H1 (cell line): ENCODE results near the gene ACRBP. TPM values are rescaled to one million over a fixed set of nuclear protein-coding genes. Genes with fewer than 3 reads are reported as not detected.

Experiments
- ATF2 ChIP-seq: IDR thresholded peaks from 2 replicates; pipeline ENCODE4 v1.6.1; 2012; ENCODE audit warnings: low read length, inconsistent platforms
- BACH1 ChIP-seq: IDR thresholded peaks from 2 replicates; pipeline ENCODE4 v1.6.1; 2012; ENCODE audit warnings: low read length, improper control_type of control experiment
- CHD1 ChIP-seq: IDR thresholded peaks from 2 replicates; pipeline ENCODE4 v1.6.1; 2012; ENCODE audit warnings: low read depth, low read length, improper control_type of control experiment
- E2F6 ChIP-seq: IDR thresholded peaks from 2 replicates; pipeline ENCODE4 v1.6.1; 2012; ENCODE audit warnings: inconsistent platforms
- EGR1 ChIP-seq: IDR thresholded peaks from 2 replicates; pipeline ENCODE4 v1.6.1; 2011; ENCODE audit warnings: low read depth, low read length, borderline replicate concordance
- EP300 ChIP-seq, 2 experiments: IDR thresholded peaks; 1 replicate in 1 of 2; 2 replicates in 1 of 2; pipeline ENCODE4 v1.6.1; 2011 to 2012; ENCODE audit warnings: low read depth in 2 of 2, low read length in 2 of 2, mild to moderate bottlenecking in 2 of 2, borderline replicate concordance in 1 of 2, inconsistent platforms in 1 of 2, moderate library complexity in 1 of 2
- HDAC2 ChIP-seq, 2 experiments: fragments of 300-600 bp in 1 of 2; sonication (generic) in 1 of 2; IDR thresholded peaks; 2 replicates each; pipeline ENCODE4 v1.6.1; 2011 to 2012; ENCODE audit warnings: low read depth in 2 of 2, low read length in 2 of 2, mild to moderate bottlenecking in 2 of 2, moderate library complexity in 2 of 2, borderline replicate concordance in 1 of 2, inconsistent platforms in 1 of 2
- NRF1 ChIP-seq: IDR thresholded peaks from 2 replicates; pipeline ENCODE4 v1.6.1; 2011; ENCODE audit warnings: mild to moderate bottlenecking, low read depth, low read length, improper control_type of control experiment
- RAD21 ChIP-seq, 2 experiments: IDR thresholded peaks in 1 of 2; conservative IDR thresholded peaks in 1 of 2; 2 replicates each; pipeline ENCODE4 v1.6.1; 2011; ENCODE audit warnings: low read depth in 2 of 2, low read length in 2 of 2, improper control_type of control experiment in 1 of 2, inconsistent platforms in 1 of 2, mild to moderate bottlenecking in 1 of 2, moderate library complexity in 1 of 2
- RBBP5 ChIP-seq: IDR thresholded peaks from 2 replicates; pipeline ENCODE4 v1.7.1; 2012; ENCODE audit warnings: low read depth, mild to moderate bottlenecking, inconsistent platforms, low read length, moderate library complexity, borderline replicate concordance
- RFX5 ChIP-seq: IDR thresholded peaks from 2 replicates; pipeline ENCODE4 v1.6.1; 2011; ENCODE audit warnings: low read depth, low read length, improper control_type of control experiment, borderline replicate concordance
- RNF2 ChIP-seq: fragments of 200-900, 300-1000 bp; sonication (generic); IDR thresholded peaks from 2 replicates; pipeline ENCODE4 v1.7.1; 2016; ENCODE audit warnings: borderline replicate concordance, low read depth, mild to moderate bottlenecking, antibody characterized with exemption, low read length; ENCODE audit not compliant: poor library complexity, severe bottlenecking; ENCODE audit errors: missing control alignments
- RXRA ChIP-seq: IDR thresholded peaks from 2 replicates; pipeline ENCODE4 v1.6.1; 2011; ENCODE audit warnings: low read depth, mild to moderate bottlenecking, low read length, moderate library complexity; ENCODE audit not compliant: insufficient read depth
- SAP30 ChIP-seq: fragments of 300-600 bp; sonication (generic); IDR thresholded peaks from 2 replicates; pipeline ENCODE4 v1.7.1; 2012; ENCODE audit warnings: low read length, moderate library complexity, mild to moderate bottlenecking, inconsistent platforms; ENCODE audit not compliant: insufficient read depth, insufficient replicate concordance
- SIRT6 ChIP-seq: IDR thresholded peaks from one replicate; pipeline ENCODE4 v1.7.1; 2012; ENCODE audit warnings: low read length, inconsistent platforms
- SIX5 ChIP-seq: IDR thresholded peaks from 2 replicates; pipeline ENCODE4 v1.6.1; 2011; ENCODE audit warnings: mild to moderate bottlenecking, low read depth, low read length
- SP4 ChIP-seq: IDR thresholded peaks from 2 replicates; pipeline ENCODE4 v1.6.1; 2012; ENCODE audit warnings: low read length, inconsistent platforms
- SRF ChIP-seq: IDR thresholded peaks from 2 replicates; pipeline ENCODE4 v1.6.1; 2011; ENCODE audit warnings: mild to moderate bottlenecking, low read depth, low read length, moderate library complexity
- TEAD4 ChIP-seq: IDR thresholded peaks from 2 replicates; pipeline ENCODE4 v1.6.1; 2012; ENCODE audit warnings: low read depth, low read length, inconsistent platforms, mixed read lengths
- polyA plus RNA-seq, 7 experiments: library from polyadenylated mRNA; depleted of rRNA in 3 of 7; stranded (reverse) in 5 of 7; unstranded in 2 of 7; fragments of >200 nt in 5 of 7; fragments of 200-250 nt in 2 of 7; gene quantifications; 1 replicate in 5 of 7; 2 replicates in 1 of 7; 4 replicates in 1 of 7; pipeline versions ENCODE4 v1.2.1 to v1.2.3, GENCODE V29; 2011 to 2013; ENCODE audit warnings: missing spikeins in 2 of 7, mixed read lengths in 2 of 7
- total RNA-seq: library from RNA; stranded (reverse); fragmentation: NEBNext Ultra II Directional; extraction: Animal tissue kit (Norgen Biotek cat#: 25700); gene quantifications from 2 replicates; pipeline ENCODE4 v1.2.1, GENCODE V29; 2021

ACRBP gene
- total and polyA plus RNA-seq, 2 of the 8 experiments (the other 6 are each of a cell fraction or from before 2014, with no cell fraction given), result 0.80 to 5.2 TPM

GRCh38 chr12:6662906-6663742 is 15.9 kb upstream of the ACRBP start, which contains the start of gene ING4 (continued):
- TF ChIP-seq RBBP5 (no peak), SIRT6 (peak; percentile 96), SIX5 (peak; percentile 63), EGR1 (peak; percentile 99), RAD21 (IDR thresholded peaks at IDR 0.05 in 1 of 2, conservative IDR thresholded peaks at IDR 0.05 in 1 of 2; ENCODE audit: low read depth in 2 of 2, low read length in 2 of 2) (no peak), SAP30 (no peak), TEAD4 (peak; percentile 68), E2F6 (peak; percentile 97), HDAC2 (IDR thresholded peaks at IDR 0.05; ENCODE audit: borderline replicate concordance in 1 of 2, low read depth in 2 of 2, low read length in 2 of 2) (no peak), RFX5 (no peak; the same call in 1 of the 2 replicates), CHD1 (no peak), RNF2 (no peak), BACH1 (no peak), SP4 (peak; percentile 78; the same call in 1 of the 2 replicates), EP300 (IDR thresholded peaks at IDR 0.05; ENCODE audit: borderline replicate concordance in 1 of 2, low read depth in 2 of 2, low read length in 2 of 2) (no peak), RXRA (no peak), SRF (peak; percentile 94), NRF1 (no peak), ATF2 (peak; percentile 96)
